WTC11 (cell line): Measurements from ENCODE around the gene TULP1.

ENCODE experiments used
- ATF3 ChIP-seq: sonication (generic); formaldehyde crosslinking; conservative IDR thresholded peaks from 2 replicates; pipeline ENCODE4 v1.8.1; 2022; ENCODE audit warnings: mild to moderate bottlenecking, missing genetic modification reagents
- CBFB ChIP-seq: sonication (generic); formaldehyde crosslinking; IDR thresholded peaks from 2 replicates; pipeline ENCODE4 v1.8.1; 2022; ENCODE audit warnings: mild to moderate bottlenecking, low read depth, missing genetic modification reagents
- CTCF ChIP-seq: fragments of 200-600 bp; IDR thresholded peaks from 2 replicates; pipeline ENCODE4 v1.8.0; 2022; ENCODE audit warnings: antibody characterized with exemption
- ZBTB43 ChIP-seq: sonication (generic); formaldehyde crosslinking; IDR thresholded peaks from 2 replicates; pipeline ENCODE4 v1.8.1; 2023; ENCODE audit warnings: mild to moderate bottlenecking, missing genetic modification reagents
- TF ChIP-seq, protein P1 (sequence below): sonication (generic); formaldehyde crosslinking; IDR thresholded peaks from 2 replicates; pipeline ENCODE4 v1.8.1; 2022; ENCODE audit warnings: low read depth, missing genetic modification reagents, borderline replicate concordance

- TF ChIP-seq CTCF (no peak), ATF3 (CRISPR knock-in tag) (no peak), ZBTB43 (CRISPR knock-in tag) (no peak), CBFB (CRISPR knock-in tag) (no peak)
- TF ChIP-seq, protein P1, sequence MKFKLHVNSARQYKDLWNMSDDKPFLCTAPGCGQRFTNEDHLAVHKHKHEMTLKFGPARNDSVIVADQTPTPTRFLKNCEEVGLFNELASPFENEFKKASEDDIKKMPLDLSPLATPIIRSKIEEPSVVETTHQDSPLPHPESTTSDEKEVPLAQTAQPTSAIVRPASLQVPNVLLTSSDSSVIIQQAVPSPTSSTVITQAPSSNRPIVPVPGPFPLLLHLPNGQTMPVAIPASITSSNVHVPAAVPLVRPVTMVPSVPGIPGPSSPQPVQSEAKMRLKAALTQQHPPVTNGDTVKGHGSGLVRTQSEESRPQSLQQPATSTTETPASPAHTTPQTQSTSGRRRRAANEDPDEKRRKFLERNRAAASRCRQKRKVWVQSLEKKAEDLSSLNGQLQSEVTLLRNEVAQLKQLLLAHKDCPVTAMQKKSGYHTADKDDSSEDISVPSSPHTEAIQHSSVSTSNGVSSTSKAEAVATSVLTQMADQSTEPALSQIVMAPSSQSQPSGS (CRISPR knock-in tag) = no peak
Observed at GRCh38 chr6:35507221-35507620, 5.5 kb downstream of the TULP1 start.
